WTC11 (cell line): Measurements from ENCODE around the gene PRC1.

ENCODE experiments used
- KAT7 ChIP-seq: sonication (generic); formaldehyde crosslinking; IDR thresholded peaks from 2 replicates; pipeline ENCODE4 v1.8.1; 2023; ENCODE audit warnings: missing genetic modification reagents, mild to moderate bottlenecking, borderline replicate concordance
- TF ChIP-seq, protein P1 (sequence below): fragments of 200-600 bp; IDR thresholded peaks from 2 replicates; pipeline ENCODE4 v1.8.0; 2022; ENCODE audit warnings: antibody characterized with exemption
- TF ChIP-seq, protein P2 (sequence below): sonication (generic); formaldehyde crosslinking; IDR thresholded peaks from 2 replicates; pipeline ENCODE4 v1.8.0; 2022; ENCODE audit warnings: mild to moderate bottlenecking, missing genetic modification reagents
- TF ChIP-seq, protein P3 (sequence below): sonication (generic); formaldehyde crosslinking; IDR thresholded peaks from 2 replicates; pipeline ENCODE4 v1.8.1; 2022; ENCODE audit warnings: mild to moderate bottlenecking, moderate library complexity, missing genetic modification reagents

DNA sequence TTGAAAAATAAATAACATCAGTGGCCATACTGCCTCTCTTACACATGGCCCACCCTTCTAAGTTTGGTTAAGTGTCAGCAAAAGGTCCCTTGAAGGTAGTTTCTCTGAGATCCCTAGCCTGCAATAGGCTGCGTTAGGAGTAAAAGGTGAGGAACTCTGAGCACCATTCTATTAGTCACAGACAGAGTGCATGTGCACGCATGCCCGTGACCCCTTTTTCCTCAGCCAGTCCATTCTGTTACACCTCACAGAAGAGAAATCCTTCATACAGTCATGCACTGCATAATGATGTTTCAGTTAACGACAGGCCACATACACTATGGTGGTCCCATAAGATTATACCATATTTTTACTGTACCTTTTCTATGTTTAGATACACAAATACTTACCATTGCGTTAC, 27.1 kb downstream of the PRC1 start:
- TF ChIP-seq, protein P1, sequence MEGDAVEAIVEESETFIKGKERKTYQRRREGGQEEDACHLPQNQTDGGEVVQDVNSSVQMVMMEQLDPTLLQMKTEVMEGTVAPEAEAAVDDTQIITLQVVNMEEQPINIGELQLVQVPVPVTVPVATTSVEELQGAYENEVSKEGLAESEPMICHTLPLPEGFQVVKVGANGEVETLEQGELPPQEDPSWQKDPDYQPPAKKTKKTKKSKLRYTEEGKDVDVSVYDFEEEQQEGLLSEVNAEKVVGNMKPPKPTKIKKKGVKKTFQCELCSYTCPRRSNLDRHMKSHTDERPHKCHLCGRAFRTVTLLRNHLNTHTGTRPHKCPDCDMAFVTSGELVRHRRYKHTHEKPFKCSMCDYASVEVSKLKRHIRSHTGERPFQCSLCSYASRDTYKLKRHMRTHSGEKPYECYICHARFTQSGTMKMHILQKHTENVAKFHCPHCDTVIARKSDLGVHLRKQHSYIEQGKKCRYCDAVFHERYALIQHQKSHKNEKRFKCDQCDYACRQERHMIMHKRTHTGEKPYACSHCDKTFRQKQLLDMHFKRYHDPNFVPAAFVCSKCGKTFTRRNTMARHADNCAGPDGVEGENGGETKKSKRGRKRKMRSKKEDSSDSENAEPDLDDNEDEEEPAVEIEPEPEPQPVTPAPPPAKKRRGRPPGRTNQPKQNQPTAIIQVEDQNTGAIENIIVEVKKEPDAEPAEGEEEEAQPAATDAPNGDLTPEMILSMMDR = no peak
- TF ChIP-seq, protein P2, sequence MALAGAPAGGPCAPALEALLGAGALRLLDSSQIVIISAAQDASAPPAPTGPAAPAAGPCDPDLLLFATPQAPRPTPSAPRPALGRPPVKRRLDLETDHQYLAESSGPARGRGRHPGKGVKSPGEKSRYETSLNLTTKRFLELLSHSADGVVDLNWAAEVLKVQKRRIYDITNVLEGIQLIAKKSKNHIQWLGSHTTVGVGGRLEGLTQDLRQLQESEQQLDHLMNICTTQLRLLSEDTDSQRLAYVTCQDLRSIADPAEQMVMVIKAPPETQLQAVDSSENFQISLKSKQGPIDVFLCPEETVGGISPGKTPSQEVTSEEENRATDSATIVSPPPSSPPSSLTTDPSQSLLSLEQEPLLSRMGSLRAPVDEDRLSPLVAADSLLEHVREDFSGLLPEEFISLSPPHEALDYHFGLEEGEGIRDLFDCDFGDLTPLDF (CRISPR knock-in tag) = no peak
- TF ChIP-seq, protein P3, sequence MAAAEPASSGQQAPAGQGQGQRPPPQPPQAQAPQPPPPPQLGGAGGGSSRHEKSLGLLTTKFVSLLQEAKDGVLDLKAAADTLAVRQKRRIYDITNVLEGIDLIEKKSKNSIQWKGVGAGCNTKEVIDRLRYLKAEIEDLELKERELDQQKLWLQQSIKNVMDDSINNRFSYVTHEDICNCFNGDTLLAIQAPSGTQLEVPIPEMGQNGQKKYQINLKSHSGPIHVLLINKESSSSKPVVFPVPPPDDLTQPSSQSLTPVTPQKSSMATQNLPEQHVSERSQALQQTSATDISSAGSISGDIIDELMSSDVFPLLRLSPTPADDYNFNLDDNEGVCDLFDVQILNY = no peak
- TF ChIP-seq KAT7 (CRISPR knock-in tag) = no peak
